Measurements from ENCODE around the gene CDS1.

Gene CDS1

GRCh38 chr4:84688605-84689004 lies 105.7 kb downstream of the CDS1 start:
- no peak overlapping the region for H2AFZ ChIP-seq (ENCODE audit: low read length)
- H3K36me3 ChIP-seq (replicated peaks; ENCODE audit: insufficient read depth, low read length), result no peaks in the 10 kb centered on the region
- no peak overlapping the region for H3K4me2 ChIP-seq (ENCODE audit: low read depth, low read length)
- no peak overlapping the region for H3K4me3 ChIP-seq (ENCODE audit: low read length)
- no peaks in the 10 kb centered on the region for H3K4me1 ChIP-seq (ENCODE audit: low read length)
- TF ChIP-seq CTCF (IDR thresholded peaks at IDR 0.05; ENCODE audit: low read length) (no peak), EZH2phosphoT487 (IDR thresholded peaks at IDR 0.05; ENCODE audit: low read length) (no peak), EZH2 (optimal IDR thresholded peaks at IDR 0.05; ENCODE audit: low read depth, low read length) (no peak)
- DNase-seq, result no peak
- H3K9ac ChIP-seq (ENCODE audit: low read length), result no peak overlapping the region
- H3K27ac ChIP-seq (ENCODE audit: low read length), result no peak overlapping the region
- H3K9me3 ChIP-seq (replicated peaks; ENCODE audit: insufficient read depth, low read length), result no peaks in the 10 kb centered on the region
- no peaks in the 10 kb centered on the region for H3F3A ChIP-seq (ENCODE audit: insufficient read depth, low read length)
- no peaks in the 10 kb centered on the region for H4K20me1 ChIP-seq (ENCODE audit: insufficient read depth, low read length)
- no peaks in the 10 kb centered on the region for H3K79me2 ChIP-seq (ENCODE audit: low read length)
- no peaks in the 10 kb centered on the region for H3K27me3 ChIP-seq (replicated peaks; ENCODE audit: insufficient read depth, low read length)
- no peaks in the 10 kb centered on the region for H3K9me2 ChIP-seq (replicated peaks; ENCODE audit: insufficient read depth, low read length)

- Histone ChIP-seq H3K9me2 (replicated peaks; ENCODE audit: insufficient read depth, low read length) (no peaks in the 10 kb centered on the region), H3K27ac (ENCODE audit: low read length) (no peak overlapping the region), H3K27me3 (replicated peaks; ENCODE audit: insufficient read depth, low read length) (no peaks in the 10 kb centered on the region), H3F3A (ENCODE audit: insufficient read depth, low read length) (no peaks in the 10 kb centered on the region), H3K9me3 (replicated peaks; ENCODE audit: insufficient read depth, low read length) (no peaks in the 10 kb centered on the region), H3K36me3 (replicated peaks; ENCODE audit: insufficient read depth, low read length) (no peaks in the 10 kb centered on the region), H3K4me1 (ENCODE audit: low read length) (no peaks in the 10 kb centered on the region), H3K4me3 (ENCODE audit: low read length) (no peak overlapping the region), H3K9ac (ENCODE audit: low read length) (no peak overlapping the region), H3K4me2 (ENCODE audit: low read depth, low read length) (no peak overlapping the region), H3K79me2 (ENCODE audit: low read length) (no peaks in the 10 kb centered on the region), H2AFZ (ENCODE audit: low read length) (no peak overlapping the region), H4K20me1 (ENCODE audit: insufficient read depth, low read length) (no peaks in the 10 kb centered on the region)
- TF ChIP-seq CTCF (IDR thresholded peaks at IDR 0.05; ENCODE audit: low read length), result no peak
- TF ChIP-seq EZH2phosphoT487 (IDR thresholded peaks at IDR 0.05; ENCODE audit: low read length), result no peak
- no peak for TF ChIP-seq EZH2 (optimal IDR thresholded peaks at IDR 0.05; ENCODE audit: low read depth, low read length)
- no peak for DNase-seq
Observed at GRCh38 chr4:84689197-84689596, 106.3 kb downstream of the CDS1 start.

GRCh38 chr4:84690481-84690880 lies 107.6 kb downstream of the CDS1 start:
- H3K9ac ChIP-seq (ENCODE audit: low read length), result no peak overlapping the region
- no peaks in the 10 kb centered on the region for H3K79me2 ChIP-seq (ENCODE audit: low read length)
- no peak overlapping the region for H2AFZ ChIP-seq (ENCODE audit: low read length)
- H3K4me1 ChIP-seq (ENCODE audit: low read length), result no peaks in the 10 kb centered on the region
- no peak overlapping the region for H3K27ac ChIP-seq (ENCODE audit: low read length)
- H3K4me2 ChIP-seq (ENCODE audit: low read depth, low read length), result no peak overlapping the region
- H3K9me2 ChIP-seq (replicated peaks; ENCODE audit: insufficient read depth, low read length), result no peaks in the 10 kb centered on the region
- H4K20me1 ChIP-seq (ENCODE audit: insufficient read depth, low read length), result no peaks in the 10 kb centered on the region
- no peaks in the 10 kb centered on the region for H3K36me3 ChIP-seq (replicated peaks; ENCODE audit: insufficient read depth, low read length)
- DNase-seq, result no peak
- no peaks in the 10 kb centered on the region for H3K27me3 ChIP-seq (replicated peaks; ENCODE audit: insufficient read depth, low read length)
- H3F3A ChIP-seq (ENCODE audit: insufficient read depth, low read length), result no peaks in the 10 kb centered on the region
- H3K4me3 ChIP-seq (ENCODE audit: low read length), result no peak overlapping the region
- H3K9me3 ChIP-seq (replicated peaks; ENCODE audit: insufficient read depth, low read length), result no peaks in the 10 kb centered on the region
- no peak for TF ChIP-seq EZH2 (optimal IDR thresholded peaks at IDR 0.05; ENCODE audit: low read depth, low read length)
- no peak for TF ChIP-seq CTCF (IDR thresholded peaks at IDR 0.05; ENCODE audit: low read length)
- no peak for TF ChIP-seq EZH2phosphoT487 (IDR thresholded peaks at IDR 0.05; ENCODE audit: low read length)
